GM10266 (cell line): ENCODE data around the gene AQR.
"Not testable (repeated sequence)": the region's sequence is repeated elsewhere in the genome, so short reads cannot be mapped to it uniquely, and the experiment has no call there.

Experiments used
- DNase-seq: peaks from one replicate; pipeline ENCODE4 v3.0.0; 2012; ENCODE audit errors: extremely low spot score
- TF ChIP-seq, protein P1 (sequence below): IDR thresholded peaks from 2 replicates; pipeline ENCODE4 v1.5.1; 2012; ENCODE audit warnings: mild to moderate bottlenecking, low read depth; ENCODE audit not compliant: control insufficient read depth, insufficient read depth; ENCODE audit errors: missing control alignments

AQR gene

DNA sequence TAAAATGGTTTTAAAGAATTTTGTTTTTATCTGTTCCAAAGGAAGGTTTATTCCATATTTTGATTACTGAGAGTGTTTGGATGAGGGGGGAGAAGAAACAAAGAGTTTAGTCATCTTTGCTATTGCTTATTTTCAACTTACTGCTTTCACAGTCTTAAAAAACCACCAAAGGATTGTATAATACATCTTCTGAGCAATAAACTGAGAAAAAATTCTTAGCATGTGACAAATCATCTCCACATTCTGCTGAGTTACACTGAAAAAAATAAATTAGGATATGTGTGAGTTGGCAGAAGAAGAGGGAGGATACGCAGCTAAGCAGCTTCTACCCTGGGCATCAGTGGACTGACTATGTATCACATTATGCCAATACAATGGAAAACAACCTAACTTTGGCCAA, 151.0 kb downstream of the AQR start:
- TF ChIP-seq, protein P1, sequence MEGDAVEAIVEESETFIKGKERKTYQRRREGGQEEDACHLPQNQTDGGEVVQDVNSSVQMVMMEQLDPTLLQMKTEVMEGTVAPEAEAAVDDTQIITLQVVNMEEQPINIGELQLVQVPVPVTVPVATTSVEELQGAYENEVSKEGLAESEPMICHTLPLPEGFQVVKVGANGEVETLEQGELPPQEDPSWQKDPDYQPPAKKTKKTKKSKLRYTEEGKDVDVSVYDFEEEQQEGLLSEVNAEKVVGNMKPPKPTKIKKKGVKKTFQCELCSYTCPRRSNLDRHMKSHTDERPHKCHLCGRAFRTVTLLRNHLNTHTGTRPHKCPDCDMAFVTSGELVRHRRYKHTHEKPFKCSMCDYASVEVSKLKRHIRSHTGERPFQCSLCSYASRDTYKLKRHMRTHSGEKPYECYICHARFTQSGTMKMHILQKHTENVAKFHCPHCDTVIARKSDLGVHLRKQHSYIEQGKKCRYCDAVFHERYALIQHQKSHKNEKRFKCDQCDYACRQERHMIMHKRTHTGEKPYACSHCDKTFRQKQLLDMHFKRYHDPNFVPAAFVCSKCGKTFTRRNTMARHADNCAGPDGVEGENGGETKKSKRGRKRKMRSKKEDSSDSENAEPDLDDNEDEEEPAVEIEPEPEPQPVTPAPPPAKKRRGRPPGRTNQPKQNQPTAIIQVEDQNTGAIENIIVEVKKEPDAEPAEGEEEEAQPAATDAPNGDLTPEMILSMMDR, result no peak
- no peak for DNase-seq

DNA sequence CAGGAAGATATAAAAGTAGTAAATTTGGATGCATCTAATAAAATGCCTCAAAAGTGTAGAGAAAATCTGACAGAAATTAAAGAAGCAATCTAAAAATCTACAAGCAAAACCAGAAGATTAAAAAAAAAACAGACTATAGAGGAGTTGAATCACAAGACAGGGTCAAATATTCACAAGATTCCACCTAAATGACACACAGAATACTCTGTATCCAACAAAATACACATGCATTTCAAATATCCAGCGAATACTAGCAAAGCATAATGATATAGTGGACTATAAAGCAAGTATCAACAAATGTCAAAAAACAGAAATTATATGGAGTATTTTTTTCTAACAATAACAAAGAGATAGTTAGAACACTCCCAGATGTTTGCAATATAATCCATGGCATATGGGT, 153.7 kb downstream of the AQR start:
- no peak for DNase-seq
- TF ChIP-seq, protein P1, result no peak

DNA sequence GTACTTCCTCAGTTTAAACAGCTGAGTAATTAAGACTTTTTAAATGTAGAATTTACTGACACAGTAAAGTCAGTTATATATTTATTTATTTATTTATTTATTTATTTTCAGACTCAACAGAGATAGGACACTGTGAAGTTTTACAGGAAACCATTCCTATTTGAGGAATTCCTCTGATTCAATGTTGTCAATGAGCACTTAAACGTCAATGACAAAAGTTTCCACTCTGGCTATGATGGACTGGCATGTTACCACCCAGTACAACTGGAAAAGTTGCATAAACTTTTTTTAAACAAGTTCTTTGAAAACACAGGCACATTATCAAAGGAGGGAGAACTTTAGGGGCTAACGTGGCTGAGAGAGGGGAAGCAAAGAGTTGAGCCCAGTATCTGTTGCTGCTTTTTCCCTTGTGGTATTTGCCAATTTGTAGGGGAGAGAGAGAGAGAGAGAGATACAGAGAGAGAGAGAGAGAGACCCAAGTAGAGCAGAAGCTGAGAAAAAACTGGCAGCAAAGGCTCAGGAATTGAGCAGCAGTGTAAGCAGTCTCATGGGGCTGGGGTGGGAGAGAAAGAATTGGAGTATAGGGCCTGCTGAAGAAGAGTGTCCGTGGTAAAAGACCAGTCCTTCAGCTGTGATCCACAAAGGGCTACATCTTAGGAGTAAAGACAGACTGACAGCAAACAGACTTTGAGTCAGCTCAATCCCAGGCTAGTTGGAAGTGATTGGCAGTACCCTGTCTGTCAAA, 155.9 kb downstream of the AQR start:
- DNase-seq, result no peak
- TF ChIP-seq, protein P1, result no peak

DNA sequence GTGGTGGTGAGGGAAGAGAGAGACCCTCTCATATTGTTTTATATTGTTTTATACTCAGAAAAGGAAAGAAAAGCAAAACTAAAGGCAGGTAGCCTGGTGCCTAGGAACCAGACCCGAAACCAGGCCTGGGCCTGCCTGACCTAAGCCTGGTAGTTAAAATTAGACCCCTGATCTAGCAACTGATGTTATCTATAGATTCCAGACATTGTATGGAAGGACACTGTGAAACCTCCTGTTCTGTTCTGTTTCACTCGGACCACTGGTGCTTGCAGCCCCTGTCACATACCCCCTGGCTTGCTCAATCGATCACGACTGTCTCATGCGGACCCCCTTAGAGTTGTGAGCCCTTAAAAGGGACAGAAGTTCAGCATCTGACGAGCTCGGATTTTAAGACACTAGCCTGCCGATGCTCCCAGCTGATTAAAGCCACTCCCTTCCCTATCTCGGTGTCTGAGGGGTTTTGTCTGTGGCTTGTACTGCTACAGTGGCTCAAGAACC, 156.6 kb downstream of the AQR start:
- not testable (repeated sequence) for DNase-seq

DNA sequence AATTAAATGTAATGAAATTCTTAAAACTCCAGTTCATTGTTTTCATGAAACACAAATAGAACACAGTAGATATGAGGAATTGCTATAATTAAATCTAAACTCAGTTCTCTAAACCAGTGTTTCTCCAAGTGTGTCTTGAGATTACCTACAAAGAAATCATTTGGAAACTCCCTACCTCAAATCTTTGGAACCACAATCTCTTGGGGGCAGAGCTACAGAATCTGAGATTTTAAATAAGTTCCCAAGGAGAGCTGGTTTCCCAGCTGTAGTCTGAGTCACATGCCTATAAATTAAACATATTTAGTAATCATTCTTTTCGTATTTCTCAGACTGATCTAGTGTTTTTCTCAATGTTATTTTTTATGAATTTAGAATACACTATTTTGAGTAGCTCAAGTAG, 157.2 kb downstream of the AQR start:
- TF ChIP-seq, protein P1, result no peak
- no peak for DNase-seq

DNA sequence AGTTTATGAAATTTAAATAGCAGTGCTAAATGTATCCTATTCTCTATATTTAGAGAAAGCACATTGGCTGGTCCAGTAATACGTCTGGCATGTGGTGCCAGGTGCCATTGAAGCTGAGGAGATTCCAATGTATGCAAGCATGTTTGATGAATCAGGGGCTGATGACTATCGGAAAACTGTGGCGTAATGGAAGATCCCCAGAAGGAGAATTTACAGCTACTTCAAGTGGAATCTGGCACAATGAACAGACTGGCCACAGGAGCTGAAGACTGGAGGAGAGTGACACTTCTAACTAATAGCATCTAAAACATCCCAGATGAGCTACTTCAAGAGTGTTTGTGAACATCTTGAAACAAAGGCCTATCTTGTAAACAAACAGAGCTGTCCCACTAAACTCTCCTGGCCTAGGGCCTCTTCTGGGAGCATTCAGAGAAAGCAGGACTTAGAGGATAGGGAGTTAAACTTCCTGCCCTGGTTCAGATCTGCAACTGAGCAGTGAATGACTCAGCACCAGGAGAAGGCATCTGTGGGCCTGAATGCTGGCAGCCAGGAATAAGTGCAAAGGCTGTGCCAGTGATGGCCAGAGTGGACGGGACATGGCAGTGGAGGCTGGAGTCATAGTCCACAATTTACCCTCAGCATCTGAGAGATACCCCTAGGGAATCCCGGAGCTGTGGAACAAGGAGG, 159.0 kb downstream of the AQR start:
- DNase-seq, result no peak
- TF ChIP-seq, protein P1, result no peak

DNA sequence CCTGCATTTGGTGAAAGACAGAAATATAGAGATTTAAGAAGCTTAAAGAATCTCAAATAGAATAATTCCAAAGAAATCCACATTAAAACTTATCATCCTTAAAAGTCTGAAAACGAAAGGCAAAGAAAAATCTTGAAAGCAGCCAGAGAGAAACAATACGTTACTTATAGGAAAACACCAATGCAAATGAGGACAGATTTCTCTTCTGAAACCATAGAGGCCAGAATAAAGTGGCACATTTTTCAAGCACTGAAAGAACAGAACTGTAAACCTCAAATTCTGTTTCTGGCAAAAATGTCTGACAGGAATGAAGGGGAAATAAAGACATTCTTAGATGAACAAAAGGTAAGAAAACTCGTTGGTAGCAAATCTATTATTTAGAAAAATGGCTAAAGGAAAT, 160.4 kb downstream of the AQR start:
- TF ChIP-seq, protein P1, result no peak

More for the DNA sequence above, 160.4 kb downstream of the AQR start:
- no peak for DNase-seq
